IMR-90 (cell line): ENCODE data around the gene NPSR1. TPM values are rescaled to one million over a fixed set of nuclear protein-coding genes. Genes with fewer than 3 reads are reported as not detected.

Source experiments
- ATAC-seq: fragments of 200-7000 bp; cut with Tn5 transposase; 2 replicates; pipeline ENCODE4 v1.9.1; 2020; ENCODE audit warnings: low read depth, mild to moderate bottlenecking, moderate library complexity
- BruUV-seq: library from RNA; stranded (reverse); fragments of 400-500 nt; replicated peaks from 2 replicates; lab custom pipeline; 2021; lab: Mats Ljungman, UMichigan
- CTCF ChIA-PET: fragments of 300-600 bp; formaldehyde crosslinking; extraction: SDS; loops from one replicate; lab custom pipeline; 2021; ENCODE audit warnings: antibody characterized with exemption; lab: Yijun Ruan, JAX
- POLR2A ChIA-PET: fragments of 300-600 bp; sonication (Branson Sonifier 250); formaldehyde crosslinking; loops from one replicate; lab custom pipeline; 2022; ENCODE audit warnings: antibody characterized with exemption; ENCODE audit not compliant: unreplicated experiment; lab: Charles Lee
- DNase-seq: peaks from one replicate; pipeline ENCODE4 v3.0.0; 2013
- H2AFZ ChIP-seq: replicated peaks from 2 replicates; pipeline ENCODE3; 2013; ENCODE audit warnings: low read length, mild to moderate bottlenecking; ENCODE audit not compliant: poor library complexity
- H2AK5ac ChIP-seq: 2 replicates; pipeline ENCODE4 v1.6.1; 2013; ENCODE audit warnings: low read depth, low read length, inconsistent platforms
- H2AK9ac ChIP-seq: replicated peaks from 2 replicates; pipeline ENCODE3; 2013; ENCODE audit warnings: mild to moderate bottlenecking, low read depth, low read length, moderate library complexity; ENCODE audit not compliant: poor library complexity
- H2BK120ac ChIP-seq: 2 replicates; pipeline ENCODE4 v1.6.1; 2013; ENCODE audit warnings: low read depth, low read length, inconsistent platforms
- H2BK15ac ChIP-seq: 3 replicates; pipeline ENCODE4 v1.6.1; 2013; ENCODE audit warnings: low read depth, low read length, inconsistent platforms
- H2BK20ac ChIP-seq: 2 replicates; pipeline ENCODE4 v1.6.1; 2013; ENCODE audit warnings: low read depth, mild to moderate bottlenecking, inconsistent platforms, low read length, moderate library complexity
- H2BK5ac ChIP-seq: 2 replicates; pipeline ENCODE4 v1.6.1; 2013; ENCODE audit warnings: mild to moderate bottlenecking, low read depth, low read length, inconsistent platforms; ENCODE audit not compliant: poor library complexity, severe bottlenecking
- H3K14ac ChIP-seq: replicated peaks from 2 replicates; pipeline ENCODE4 v1.6.1; 2013; ENCODE audit warnings: low read depth, low read length, inconsistent platforms
- H3K18ac ChIP-seq: 2 replicates; pipeline ENCODE4 v1.6.1; 2013; ENCODE audit warnings: low read depth, low read length, control low read depth
- H3K23ac ChIP-seq: 2 replicates; pipeline ENCODE4 v1.6.1; 2013; ENCODE audit warnings: low read depth, low read length, inconsistent platforms
- H3K27ac ChIP-seq: 2 replicates; pipeline ENCODE4 v1.5.1; 2013; ENCODE audit warnings: mild to moderate bottlenecking, control low read depth, low read length; ENCODE audit not compliant: insufficient read depth
- H3K27me3 ChIP-seq: 2 replicates; pipeline ENCODE4 v1.6.1; 2013; ENCODE audit warnings: low read length; ENCODE audit not compliant: control insufficient read depth, insufficient read depth
- H3K36me3 ChIP-seq: 2 replicates; pipeline ENCODE4 v1.6.1; 2013; ENCODE audit warnings: low read length, mixed read lengths; ENCODE audit not compliant: control insufficient read depth, insufficient read depth
- H3K4ac ChIP-seq: 2 replicates; pipeline ENCODE4 v1.6.1; 2013; ENCODE audit warnings: low read depth, low read length, inconsistent platforms
- H3K4me1 ChIP-seq: 2 replicates; pipeline ENCODE4 v1.6.1; 2013; ENCODE audit warnings: low read length, mixed read lengths; ENCODE audit not compliant: control insufficient read depth, insufficient read depth
- H3K4me2 ChIP-seq: 2 replicates; pipeline ENCODE4 v1.6.1; 2013; ENCODE audit warnings: low read depth, mild to moderate bottlenecking, control low read depth, low read length, moderate library complexity
- H3K4me3 ChIP-seq: 2 replicates; pipeline ENCODE4 v1.5.1; 2013; ENCODE audit warnings: low read depth, mild to moderate bottlenecking, control low read depth, low read length, moderate library complexity; ENCODE audit not compliant: insufficient read depth
- H3K56ac ChIP-seq: 2 replicates; pipeline ENCODE4 v1.6.1; 2013; ENCODE audit warnings: low read length, inconsistent platforms; ENCODE audit not compliant: insufficient read depth; ENCODE audit errors: extremely low read depth
- H3K79me1 ChIP-seq, 2 experiments: 2 replicates each; pipeline ENCODE4 v1.6.1; 2013; ENCODE audit warnings: low read length in 2 of 2, inconsistent platforms in 1 of 2, low read depth in 1 of 2
- H3K9ac ChIP-seq: 2 replicates; pipeline ENCODE4 v1.6.1; 2013; ENCODE audit warnings: low read depth, low read length, control low read depth
- H3K9me1 ChIP-seq: 2 replicates; pipeline ENCODE4 v1.6.1; 2013; ENCODE audit warnings: low read length, inconsistent platforms; ENCODE audit not compliant: insufficient read depth
- H3K9me3 ChIP-seq: 2 replicates; pipeline ENCODE4 v1.6.1; 2013; ENCODE audit warnings: low read length; ENCODE audit not compliant: control insufficient read depth, insufficient read depth
- H4K20me1 ChIP-seq: 2 replicates; pipeline ENCODE4 v1.6.1; 2013; ENCODE audit warnings: low read length, inconsistent platforms; ENCODE audit not compliant: insufficient read depth
- H4K5ac ChIP-seq: 2 replicates; pipeline ENCODE4 v1.6.1; 2013; ENCODE audit warnings: mild to moderate bottlenecking, low read depth, low read length, control low read depth
- H4K8ac ChIP-seq, 2 experiments: 2 replicates each; pipeline ENCODE4 v1.6.1; 2013; ENCODE audit warnings: low read depth in 2 of 2, low read length in 2 of 2, control low read depth in 1 of 2, inconsistent platforms in 1 of 2
- H4K91ac ChIP-seq: 2 replicates; pipeline ENCODE4 v1.6.1; 2013; ENCODE audit warnings: low read depth, low read length, inconsistent platforms; ENCODE audit not compliant: insufficient read depth
- BHLHE40 ChIP-seq: fragments of 150-350 bp; IDR thresholded peaks from 2 replicates; pipeline ENCODE4 v1.6.1; 2016; ENCODE audit warnings: mild to moderate bottlenecking, low read depth, low read length
- FOS ChIP-seq: fragments of 150-350 bp; IDR thresholded peaks from 2 replicates; pipeline ENCODE4 v1.6.1; 2016; ENCODE audit warnings: low read depth, low read length
- RAD21 ChIP-seq: IDR thresholded peaks from 2 replicates; pipeline ENCODE4 v1.6.1; 2012; ENCODE audit warnings: low read length, improper control_type of control experiment
- RFX5 ChIP-seq: IDR thresholded peaks from 2 replicates; pipeline ENCODE4 v1.8.0; 2012; ENCODE audit warnings: low read depth, mild to moderate bottlenecking, low read length, moderate library complexity
- dilution Hi-C: fragments of 300-500 bp; cut with HindIII; formaldehyde crosslinking; loops from one replicate; pipeline ENCODE4 v1.14.3; 2018; ENCODE audit warnings: low sequenced_read_pairs; ENCODE audit not compliant: unreplicated experiment
- in situ Hi-C: fragments of 300-500 bp; cut with MboI; formaldehyde crosslinking; loops from 3 replicates; pipeline ENCODE4 v1.14.3; 2019; ENCODE audit warnings: low sequenced_read_pairs, inconsistent platforms, mixed read lengths
- intact Hi-C: fragments of 100-400 bp; cut with micrococcal nuclease; formaldehyde crosslinking; loops from 2 replicates; pipeline ENCODE4 v1.10.0; 2022
- polyA plus RNA-seq, 3 experiments: library from polyadenylated mRNA; depleted of rRNA; stranded (reverse); fragments of >200 nt; gene quantifications; 2 replicates each; pipeline ENCODE4 v1.2.3, GENCODE V29; 2012; ENCODE audit warnings: low replicate concordance in 1 of 3
- total RNA-seq: library from RNA; depleted of rRNA; stranded (reverse); fragments of >200 nt; gene quantifications from 2 replicates; pipeline ENCODE4 v1.2.3, GENCODE V29; 2012
- TF ChIP-seq, protein P1 (sequence below): fragments of 150-350 bp; IDR thresholded peaks from 2 replicates; pipeline ENCODE4 v1.6.1; 2016; ENCODE audit warnings: low read depth, mild to moderate bottlenecking, low read length, moderate library complexity, borderline replicate concordance
- TF ChIP-seq, protein P2 (sequence below): conservative IDR thresholded peaks from 2 replicates; pipeline ENCODE4 v1.5.1; 2012; ENCODE audit warnings: mild to moderate bottlenecking, low read depth, low read length, improper control_type of control experiment

NPSR1 gene
- total and polyA plus RNA-seq, 2 of the 4 experiments (the other 2 are of a cell fraction): not detected

DNA sequence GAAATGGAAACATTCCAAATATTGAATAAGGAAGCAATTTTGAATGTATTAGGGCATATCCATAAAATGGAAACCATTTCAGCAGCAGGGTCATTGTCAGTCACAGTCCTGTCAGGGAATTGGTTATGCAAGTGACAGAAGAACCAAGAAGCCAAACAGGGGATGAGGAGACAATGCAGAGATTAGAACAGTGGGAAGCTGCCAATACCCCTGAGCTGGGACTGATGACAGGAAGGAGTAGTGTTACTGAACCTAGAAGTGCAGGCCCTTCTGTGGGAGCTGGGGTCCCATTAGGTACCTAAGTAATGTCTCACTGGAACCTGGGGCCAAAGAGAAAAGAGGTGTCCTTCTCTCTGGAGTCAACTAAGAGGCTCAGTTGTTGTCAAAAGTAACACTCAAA is 37.6 kb upstream of the NPSR1 start:
- no peaks in the 10 kb centered on the region for H3K9me1 ChIP-seq
- dilution Hi-C loops (no loop called here), intact Hi-C loops (no loop called here), in situ Hi-C loops (no loop called here)
- no TSS peak for BruUV-seq
- H3K4ac ChIP-seq: no peak overlapping the region
- H2AK5ac ChIP-seq: no peak overlapping the region
- H4K8ac ChIP-seq: no peak overlapping the region
- no peak overlapping the region for H3K56ac ChIP-seq
- no peak overlapping the region for H4K5ac ChIP-seq
- H2AFZ ChIP-seq: no peak overlapping the region
- ChIA-PET POLR2A (no interaction called here), CTCF (no interaction called here)
- ATAC-seq (no peak), DNase-seq (no peak)
- H3K27ac ChIP-seq: no peak overlapping the region
- no peaks in the 10 kb centered on the region for H3K27me3 ChIP-seq
- peaks cover 3% of the 10 kb centered on the region; the same call in 1 of the 2 replicates for H3K9me3 ChIP-seq
- no peak overlapping the region for H2BK120ac ChIP-seq
- H2AK9ac ChIP-seq: no peak overlapping the region
- no peaks in the 10 kb centered on the region for H4K20me1 ChIP-seq
- no peak overlapping the region for H3K18ac ChIP-seq
- H3K36me3 ChIP-seq: no peaks in the 10 kb centered on the region
- H3K4me1 ChIP-seq: no peaks in the 10 kb centered on the region
- H4K91ac ChIP-seq: no peak overlapping the region
- no peak overlapping the region for H2BK20ac ChIP-seq
- H3K14ac ChIP-seq: no peak overlapping the region
- H3K23ac ChIP-seq: no peak overlapping the region
- H3K4me2 ChIP-seq: no peak overlapping the region
- no peak overlapping the region for H2BK15ac ChIP-seq
- H3K79me1 ChIP-seq: no peaks in the 10 kb centered on the region
- no peak for TF ChIP-seq RFX5
- TF ChIP-seq, protein P1, sequence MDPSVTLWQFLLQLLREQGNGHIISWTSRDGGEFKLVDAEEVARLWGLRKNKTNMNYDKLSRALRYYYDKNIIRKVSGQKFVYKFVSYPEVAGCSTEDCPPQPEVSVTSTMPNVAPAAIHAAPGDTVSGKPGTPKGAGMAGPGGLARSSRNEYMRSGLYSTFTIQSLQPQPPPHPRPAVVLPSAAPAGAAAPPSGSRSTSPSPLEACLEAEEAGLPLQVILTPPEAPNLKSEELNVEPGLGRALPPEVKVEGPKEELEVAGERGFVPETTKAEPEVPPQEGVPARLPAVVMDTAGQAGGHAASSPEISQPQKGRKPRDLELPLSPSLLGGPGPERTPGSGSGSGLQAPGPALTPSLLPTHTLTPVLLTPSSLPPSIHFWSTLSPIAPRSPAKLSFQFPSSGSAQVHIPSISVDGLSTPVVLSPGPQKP: no peak
- no peak for TF ChIP-seq BHLHE40
- TF ChIP-seq RAD21: no peak
- no peak for TF ChIP-seq FOS
- TF ChIP-seq, protein P2, sequence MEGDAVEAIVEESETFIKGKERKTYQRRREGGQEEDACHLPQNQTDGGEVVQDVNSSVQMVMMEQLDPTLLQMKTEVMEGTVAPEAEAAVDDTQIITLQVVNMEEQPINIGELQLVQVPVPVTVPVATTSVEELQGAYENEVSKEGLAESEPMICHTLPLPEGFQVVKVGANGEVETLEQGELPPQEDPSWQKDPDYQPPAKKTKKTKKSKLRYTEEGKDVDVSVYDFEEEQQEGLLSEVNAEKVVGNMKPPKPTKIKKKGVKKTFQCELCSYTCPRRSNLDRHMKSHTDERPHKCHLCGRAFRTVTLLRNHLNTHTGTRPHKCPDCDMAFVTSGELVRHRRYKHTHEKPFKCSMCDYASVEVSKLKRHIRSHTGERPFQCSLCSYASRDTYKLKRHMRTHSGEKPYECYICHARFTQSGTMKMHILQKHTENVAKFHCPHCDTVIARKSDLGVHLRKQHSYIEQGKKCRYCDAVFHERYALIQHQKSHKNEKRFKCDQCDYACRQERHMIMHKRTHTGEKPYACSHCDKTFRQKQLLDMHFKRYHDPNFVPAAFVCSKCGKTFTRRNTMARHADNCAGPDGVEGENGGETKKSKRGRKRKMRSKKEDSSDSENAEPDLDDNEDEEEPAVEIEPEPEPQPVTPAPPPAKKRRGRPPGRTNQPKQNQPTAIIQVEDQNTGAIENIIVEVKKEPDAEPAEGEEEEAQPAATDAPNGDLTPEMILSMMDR: no peak
- H3K9ac ChIP-seq: no peak overlapping the region
- H3K4me3 ChIP-seq: no peak overlapping the region
- H2BK5ac ChIP-seq: no peak overlapping the region
